Stimulated activated CD4-positive, alpha-beta T cell treated with anti-CD3 and anti-CD28 coated beads, Interleukin-2, amount 100 ng/mL, for 4 hours (primary cell): ENCODE results near the gene ADAT3.

ENCODE experiments used
- DNase-seq: peaks from one replicate; pipeline ENCODE4 v3.0.0-alpha.2; 2020; ENCODE audit warnings: low read depth

The ADAT3 gene

GRCh38 chr19:1912760-1913505, 7.7 kb downstream of the ADAT3 start:
- DNase-seq = no peak

- no peak for DNase-seq
These were observed 8.8 kb downstream of the ADAT3 start for GRCh38 chr19:1913781-1914577.

GRCh38 chr19:1914826-1915341, 9.7 kb downstream of the ADAT3 start:
- DNase-seq = no peak

- DNase-seq = no peak
These were observed 11.9 kb downstream of the ADAT3 start for GRCh38 chr19:1917146-1917545.

GRCh38 chr19:1917926-1918325, 12.7 kb downstream of the ADAT3 start:
- DNase-seq = no peak

- DNase-seq = no peak
These were observed 13.8 kb downstream of the ADAT3 start for GRCh38 chr19:1918975-1919374.

GRCh38 chr19:1920644-1921043, 15.4 kb downstream of the ADAT3 start:
- DNase-seq = no peak

GRCh38 chr19:1921326-1921725, 16.1 kb downstream of the ADAT3 start:
- no peak for DNase-seq

GRCh38 chr19:1921825-1922224, 16.6 kb downstream of the ADAT3 start:
- DNase-seq = no peak

GRCh38 chr19:1922803-1923202, 17.6 kb downstream of the ADAT3 start:
- no peak for DNase-seq

- DNase-seq = peak; percentile 32
These were observed 18.1 kb downstream of the ADAT3 start for GRCh38 chr19:1923319-1923718.

GRCh38 chr19:1924320-1924961, 19.2 kb downstream of the ADAT3 start:
- DNase-seq = no peak

GRCh38 chr19:1925544-1925943, 20.3 kb downstream of the ADAT3 start:
- DNase-seq = no peak

- DNase-seq = peak; percentile 77
These were observed 24.0 kb downstream of the ADAT3 start for GRCh38 chr19:1929021-1929742.

- DNase-seq = no peak
These were observed 26.2 kb downstream of the ADAT3 start for GRCh38 chr19:1931445-1931844.

GRCh38 chr19:1932395-1932794, 27.2 kb downstream of the ADAT3 start:
- DNase-seq = no peak

- DNase-seq = no peak
These were observed 28.0 kb downstream of the ADAT3 start for GRCh38 chr19:1933244-1933643.

- DNase-seq = no peak
These were observed 28.7 kb downstream of the ADAT3 start for GRCh38 chr19:1933942-1934341.

- no peak for DNase-seq
These were observed 30.4 kb downstream of the ADAT3 start for GRCh38 chr19:1935484-1936208.

GRCh38 chr19:1936430-1936829, 31.2 kb downstream of the ADAT3 start:
- no peak for DNase-seq

GRCh38 chr19:1936916-1937610, 31.9 kb downstream of the ADAT3 start:
- DNase-seq = no peak
